Pulmonary artery endothelial cell (primary cell): Measurements from ENCODE around the gene SRGAP1. TPM values are rescaled to one million over a fixed set of nuclear protein-coding genes. Genes with fewer than 3 reads are reported as not detected.
A peak's percentile ranks its signal among the peaks of the same experiment; 100 is the strongest.
"Not testable (repeated sequence)": the region's sequence is repeated elsewhere in the genome, so short reads cannot be mapped to it uniquely, and the experiment has no call there.

Source experiments
- DNase-seq: peaks from one replicate; pipeline ENCODE4 v3.0.0-alpha.2; 2011; ENCODE audit warnings: low read depth, low spot score
- total RNA-seq: library from RNA; depleted of rRNA; stranded (reverse); fragments of >200 nt; gene quantifications from 2 replicates; pipeline ENCODE4 v1.2.3, GENCODE V29; 2014

SRGAP1 gene
- total RNA-seq, 1 donor from 2014 or later: 1.8 TPM

DNA sequence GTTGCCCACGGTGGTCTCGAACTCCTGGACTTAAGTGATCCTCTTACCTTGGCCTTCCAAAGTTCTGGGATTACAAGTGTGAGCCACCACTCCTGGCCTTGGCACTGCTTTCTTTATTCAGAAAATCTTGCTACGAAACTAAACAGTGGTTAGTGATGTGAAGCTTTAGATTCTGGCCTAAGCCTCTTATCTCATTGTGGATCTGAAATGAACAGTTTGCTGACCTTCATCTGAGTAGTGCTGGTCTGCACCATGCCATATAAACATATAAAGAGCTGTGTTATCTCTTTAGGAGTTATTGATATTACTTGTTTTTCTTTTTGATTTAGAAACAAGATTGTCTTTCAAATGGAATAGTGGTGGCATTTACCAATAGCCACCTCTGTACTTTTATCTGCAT lies 22.6 kb downstream of the SRGAP1 start:
- DNase-seq: no peak

DNA sequence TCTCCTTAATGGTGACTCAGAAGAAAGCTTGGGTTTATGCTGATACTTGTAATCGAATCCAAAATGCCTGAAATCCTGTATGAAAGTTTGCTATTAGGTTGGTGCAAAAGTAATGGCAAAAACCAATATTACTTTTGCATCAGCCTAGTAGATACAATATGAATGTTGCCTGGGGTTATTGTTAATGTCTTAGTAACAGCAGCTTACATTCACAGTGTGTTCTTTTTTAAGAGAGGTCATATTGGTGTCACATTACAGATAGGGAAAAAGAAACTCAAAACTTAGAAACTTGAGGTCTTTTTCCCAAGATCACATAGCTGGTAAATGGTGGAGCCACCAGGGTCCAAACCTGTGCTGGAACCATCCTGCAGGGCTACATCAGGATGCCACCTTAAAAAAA lies 25.2 kb downstream of the SRGAP1 start:
- DNase-seq: no peak

DNA sequence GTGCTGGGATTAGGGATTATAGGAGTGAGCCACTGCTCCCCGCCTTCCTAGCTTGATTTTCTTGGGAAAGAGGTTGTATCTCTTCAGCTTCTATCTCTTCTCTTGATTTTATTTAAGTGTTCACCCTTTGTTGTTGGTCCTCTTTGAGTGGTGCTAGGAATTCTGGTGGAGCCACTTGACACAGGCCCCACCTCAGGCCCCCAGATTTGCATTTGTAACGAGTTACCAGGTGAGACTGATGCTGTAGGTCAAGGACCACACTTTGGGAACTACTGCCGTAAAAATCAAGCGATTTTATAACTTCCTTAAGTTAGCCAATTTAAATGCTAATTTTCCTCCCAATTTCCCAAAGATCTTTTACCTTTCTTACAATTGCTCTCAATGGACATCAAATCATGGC lies 26.3 kb downstream of the SRGAP1 start:
- no peak for DNase-seq

DNA sequence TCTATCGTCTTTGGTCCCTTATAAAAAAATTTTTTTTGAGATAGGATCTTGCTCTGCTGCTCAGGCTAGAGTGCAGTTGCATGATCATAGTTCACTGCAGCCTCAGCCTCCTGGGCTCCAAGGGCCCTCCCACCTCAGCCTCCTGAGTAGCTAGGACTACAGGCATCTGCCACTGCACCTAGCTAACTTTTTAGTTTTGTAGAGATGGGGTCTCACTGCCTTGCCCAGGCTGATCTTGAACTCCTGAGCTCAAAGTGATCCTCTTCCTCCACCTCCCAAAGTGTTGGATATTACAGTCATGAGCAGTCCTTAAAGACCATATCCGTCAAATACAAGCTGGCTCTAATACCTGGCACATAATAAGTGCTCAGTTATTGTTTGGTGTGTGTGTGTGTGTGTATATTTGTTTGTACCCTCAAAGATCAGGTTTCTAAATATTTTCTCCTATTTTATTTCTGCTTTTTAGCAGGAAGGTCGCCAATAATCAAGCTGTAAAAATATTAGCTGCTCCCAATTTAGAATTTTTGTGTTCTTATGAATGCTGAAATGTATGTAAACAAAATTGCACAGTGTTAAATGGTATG lies 30.5 kb downstream of the SRGAP1 start:
- DNase-seq: no peak

DNA sequence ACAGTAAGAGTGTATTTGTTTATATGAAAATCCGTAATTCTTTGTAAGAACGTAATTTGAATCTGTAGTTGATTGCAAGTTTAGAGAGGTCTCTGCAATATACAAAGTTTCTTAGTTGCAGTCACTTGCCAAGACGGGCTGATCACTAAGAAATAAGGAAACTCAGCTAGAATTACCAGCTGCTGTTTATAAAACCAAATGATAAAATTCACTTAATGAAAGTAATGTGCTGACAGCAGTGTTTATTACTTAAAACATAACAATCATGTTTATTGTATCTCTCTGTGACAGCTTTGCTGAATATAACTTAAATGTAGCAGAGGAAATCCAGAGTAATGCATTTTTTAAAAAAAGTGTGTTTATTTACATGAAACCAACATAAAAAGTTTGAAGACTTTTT lies 31.2 kb downstream of the SRGAP1 start:
- DNase-seq: no peak

DNA sequence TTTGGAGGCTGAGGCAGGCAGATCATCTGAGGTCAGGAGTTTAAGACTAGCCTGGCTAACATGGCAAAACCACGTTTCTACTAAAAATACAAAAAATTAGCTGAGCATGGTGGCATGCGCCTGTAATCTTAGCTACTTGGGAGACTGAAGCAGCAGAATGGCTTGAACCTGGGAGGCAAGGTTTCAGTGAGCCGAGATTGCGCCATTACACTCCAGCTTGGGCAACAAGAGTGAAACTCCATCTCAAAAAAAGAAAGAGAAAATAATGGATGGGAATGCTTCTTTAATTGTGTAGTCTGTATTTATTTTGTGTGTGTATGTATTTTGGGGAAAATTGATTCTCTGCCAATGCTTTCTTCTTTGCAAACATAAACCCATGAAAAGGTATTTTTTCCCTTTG lies 32.5 kb downstream of the SRGAP1 start:
- no peak for DNase-seq

DNA sequence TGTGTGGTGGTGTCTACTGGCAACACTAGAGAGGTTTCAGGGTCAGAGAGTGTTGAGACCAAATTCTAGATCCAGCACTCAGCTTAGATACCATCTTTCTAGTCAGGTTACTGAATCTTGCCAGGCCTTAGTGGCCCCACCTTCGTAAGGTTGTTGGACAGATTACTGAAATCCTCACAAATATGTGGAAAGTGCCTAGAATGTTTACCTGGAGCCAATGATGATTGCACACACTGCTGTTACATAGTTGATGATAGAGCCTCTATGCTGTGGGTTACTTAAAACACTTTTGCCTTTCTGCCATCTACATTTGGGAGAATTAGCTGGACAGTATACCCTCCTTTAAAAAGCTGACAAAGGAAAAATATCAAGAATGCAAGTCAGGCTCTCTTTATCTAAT lies 33.2 kb downstream of the SRGAP1 start:
- no peak for DNase-seq

DNA sequence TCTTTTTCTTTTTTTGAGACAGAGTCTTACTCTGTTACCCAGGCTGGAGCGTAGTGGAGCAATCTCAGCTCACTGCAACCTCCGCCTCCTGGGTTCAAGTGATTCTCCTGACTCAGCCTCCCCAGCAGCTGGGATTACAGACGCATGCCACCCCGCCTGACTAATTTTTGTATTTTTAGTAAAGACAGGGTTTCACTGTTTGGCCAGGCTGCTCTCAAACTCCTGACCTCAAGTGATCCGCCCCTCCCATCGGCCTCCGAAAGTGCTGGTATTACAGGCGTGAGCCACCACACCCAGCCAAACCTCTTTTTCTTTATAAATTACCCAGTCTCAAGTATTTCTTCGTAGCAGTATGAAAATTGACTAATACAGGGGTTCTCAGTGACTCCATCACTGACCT lies 35.7 kb downstream of the SRGAP1 start:
- DNase-seq: not testable (repeated sequence)

DNA sequence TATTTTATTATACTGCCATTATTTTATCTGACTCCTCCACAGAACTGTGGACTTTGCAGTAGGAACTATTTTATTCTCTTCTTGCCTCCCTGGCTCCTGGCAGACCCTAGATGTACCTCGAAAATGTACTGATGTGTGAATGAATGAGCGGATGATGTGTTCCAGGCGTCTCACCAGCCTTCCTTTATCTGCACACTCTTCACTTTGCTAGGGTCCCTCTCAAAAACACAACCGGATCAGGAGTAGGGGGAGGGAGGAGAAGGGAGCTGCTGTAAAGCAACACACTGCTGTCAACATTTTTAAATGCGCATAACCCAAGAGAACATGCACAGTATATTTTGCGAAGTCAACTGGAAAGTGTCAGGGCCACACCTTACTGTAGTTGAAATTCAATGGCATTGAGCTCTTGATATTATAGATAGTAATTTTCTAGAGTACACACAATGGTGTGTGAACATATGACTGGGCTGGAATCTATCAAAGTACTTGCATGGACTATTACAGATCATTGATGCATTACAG lies 36.3 kb downstream of the SRGAP1 start:
- no peak for DNase-seq

DNA sequence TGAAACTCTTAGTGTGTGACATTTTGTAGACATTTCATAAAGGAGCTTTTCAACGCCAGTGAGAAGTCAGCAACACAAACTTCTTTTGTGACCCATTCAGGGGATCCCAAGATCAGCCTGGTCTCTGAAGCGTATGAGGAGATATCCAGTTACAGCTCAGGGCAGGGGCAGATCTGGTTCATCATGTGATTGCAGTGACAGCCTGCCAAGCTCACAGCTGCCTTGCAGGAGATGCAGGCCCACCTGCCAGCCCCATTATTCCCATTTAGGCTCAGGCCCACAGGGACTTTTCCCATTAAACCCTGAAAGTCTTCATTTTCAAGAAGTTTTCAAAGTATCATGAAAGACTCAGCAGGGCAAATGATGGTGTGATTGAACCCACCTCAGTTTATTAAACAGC lies 38.3 kb downstream of the SRGAP1 start:
- DNase-seq: no peak

DNA sequence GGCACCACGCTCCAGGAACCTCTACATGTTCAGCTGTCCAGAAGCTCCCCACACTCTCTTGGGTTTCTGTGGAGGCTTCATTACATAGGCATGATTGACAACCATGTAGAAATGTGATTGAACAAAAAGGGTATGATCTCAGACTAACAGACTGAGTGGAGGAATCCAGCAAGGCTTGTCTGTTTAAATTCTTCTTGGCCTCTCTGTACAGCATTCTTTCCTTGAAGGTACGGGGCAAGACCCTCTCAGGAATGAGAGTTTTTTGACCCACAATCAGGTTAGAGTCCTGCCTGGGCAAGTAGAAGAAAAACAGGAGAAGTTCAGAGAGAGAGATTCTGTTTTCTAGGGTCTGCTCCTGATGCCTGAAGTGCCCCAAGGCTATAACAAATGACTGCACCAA lies 40.9 kb downstream of the SRGAP1 start:
- DNase-seq: no peak

DNA sequence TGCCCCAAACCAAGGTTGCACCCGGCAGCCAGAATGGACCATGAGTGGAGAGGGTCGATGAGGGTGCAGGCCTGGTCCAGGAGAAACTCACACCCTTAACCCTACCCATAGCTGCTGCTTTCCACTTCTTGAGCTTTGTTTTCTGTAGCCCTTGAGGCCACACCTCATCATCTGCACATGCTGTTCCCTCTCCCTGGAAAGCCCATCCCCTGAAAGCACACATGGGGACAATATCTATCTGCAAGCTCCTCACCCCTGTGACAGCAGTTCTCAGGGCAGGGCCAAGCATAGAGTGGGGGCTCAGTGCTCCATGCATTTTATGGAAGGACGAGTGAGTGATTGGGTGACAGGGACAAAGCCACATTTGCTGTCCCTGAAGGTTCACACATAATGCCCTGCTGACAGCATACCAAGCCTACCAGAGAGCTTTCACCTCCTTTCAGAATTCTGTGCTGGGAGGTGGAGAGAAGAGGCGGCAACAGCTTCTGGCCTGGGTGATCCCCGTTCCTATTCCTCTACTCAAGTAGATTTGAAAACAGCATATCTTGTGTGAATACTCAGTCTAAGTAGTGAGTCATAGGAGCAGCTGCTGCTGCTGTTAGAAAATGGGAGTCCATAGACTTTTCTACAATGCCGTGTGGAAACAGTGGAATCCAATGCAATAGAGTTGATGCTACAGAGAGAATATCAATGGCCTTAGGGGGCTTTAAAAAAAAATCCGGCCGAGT lies 44.6 kb downstream of the SRGAP1 start:
- no peak for DNase-seq

DNA sequence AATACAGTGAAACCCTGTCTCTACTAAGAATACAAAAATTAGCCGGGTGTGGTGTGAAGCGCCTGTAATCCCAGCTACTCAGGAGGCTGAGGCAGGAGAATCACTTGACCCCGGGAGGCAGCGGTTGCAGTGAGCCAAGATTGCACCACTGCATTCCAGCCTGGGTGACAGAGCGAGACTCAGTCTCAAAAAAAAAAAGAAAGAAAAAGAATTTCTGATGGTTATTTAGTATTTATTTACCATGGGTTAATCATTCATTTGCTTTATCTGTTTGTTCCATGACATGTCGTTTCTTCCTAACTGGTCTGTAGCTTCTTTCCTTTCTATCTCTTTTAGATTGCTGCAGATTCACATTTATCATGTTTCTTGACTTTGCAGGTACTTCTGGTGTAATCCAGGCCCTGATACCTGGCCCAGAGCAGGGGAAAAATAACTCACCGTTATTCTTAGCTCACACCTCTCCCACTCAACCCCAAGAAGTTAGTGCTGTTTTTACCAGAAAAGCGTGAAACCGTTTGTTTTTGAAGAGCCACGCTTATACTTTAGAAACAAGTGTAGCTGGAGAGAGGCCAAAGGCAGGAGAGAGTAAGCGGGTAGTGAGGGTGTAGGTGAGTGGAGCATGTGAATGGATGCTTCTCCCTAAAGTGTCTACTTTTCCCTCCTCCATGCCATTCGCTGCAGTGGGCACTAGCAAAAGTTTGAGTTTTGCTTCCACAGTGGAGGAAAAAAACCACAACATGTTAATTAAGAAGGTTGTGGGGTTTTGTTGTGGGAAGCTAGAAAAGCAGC lies 45.4 kb downstream of the SRGAP1 start:
- DNase-seq: no peak

DNA sequence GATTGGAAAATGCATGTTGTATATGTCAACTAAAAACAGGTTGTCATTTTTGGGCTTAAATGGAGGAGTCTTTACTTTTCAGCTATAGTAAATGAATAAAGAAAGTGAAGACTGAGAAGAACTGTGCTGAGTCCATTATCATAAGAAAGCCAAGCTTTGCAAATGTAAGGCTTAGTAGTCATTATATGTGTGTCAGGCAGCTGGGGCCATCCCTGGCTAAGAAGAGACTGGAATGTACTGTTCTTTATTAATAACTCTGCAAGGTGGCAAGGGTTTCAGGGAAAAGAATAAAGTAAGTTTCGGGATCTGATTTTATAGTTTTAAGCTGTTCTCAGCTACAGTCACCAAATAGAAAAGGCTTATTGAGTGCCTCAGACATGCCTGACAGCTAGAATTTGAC lies 48.7 kb downstream of the SRGAP1 start:
- no peak for DNase-seq

DNA sequence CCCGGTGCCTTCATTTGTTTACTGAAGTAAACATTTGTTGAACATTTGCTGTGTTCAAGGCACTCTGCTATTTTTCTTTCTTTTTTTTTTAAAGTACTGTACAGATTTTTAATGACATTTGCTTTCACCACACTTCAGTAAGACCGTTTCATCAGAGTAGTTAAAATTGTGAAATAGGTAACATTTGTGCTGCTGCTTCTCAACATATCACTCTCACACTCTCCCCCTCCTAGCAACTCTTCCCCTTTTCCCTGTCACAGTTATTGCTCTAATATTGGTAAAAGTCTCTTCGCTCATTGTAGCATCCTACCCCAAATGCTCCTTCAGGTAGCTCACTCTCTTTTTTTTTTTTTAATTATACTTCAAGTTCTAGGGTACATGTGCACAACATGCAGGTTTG lies 49.6 kb downstream of the SRGAP1 start:
- no peak for DNase-seq

DNA sequence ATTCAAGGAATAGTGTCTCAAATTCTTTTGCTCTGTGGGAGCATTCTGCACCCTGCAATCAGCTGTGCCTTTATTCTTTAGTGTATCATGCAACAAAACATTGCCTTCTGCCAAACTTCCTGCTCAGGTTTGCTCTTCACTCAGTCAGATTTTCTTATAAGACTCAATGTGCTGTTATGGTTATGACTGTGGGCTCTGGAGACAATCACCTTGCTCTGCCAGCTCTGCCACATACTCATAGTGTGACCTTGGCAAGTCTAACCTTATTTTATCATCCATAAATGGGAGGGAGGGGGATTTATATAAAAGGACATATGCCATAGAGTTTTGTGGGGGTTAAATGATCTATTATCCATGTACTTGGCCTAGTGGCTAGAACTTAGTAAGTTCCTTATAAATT lies 51.3 kb downstream of the SRGAP1 start:
- no peak for DNase-seq

DNA sequence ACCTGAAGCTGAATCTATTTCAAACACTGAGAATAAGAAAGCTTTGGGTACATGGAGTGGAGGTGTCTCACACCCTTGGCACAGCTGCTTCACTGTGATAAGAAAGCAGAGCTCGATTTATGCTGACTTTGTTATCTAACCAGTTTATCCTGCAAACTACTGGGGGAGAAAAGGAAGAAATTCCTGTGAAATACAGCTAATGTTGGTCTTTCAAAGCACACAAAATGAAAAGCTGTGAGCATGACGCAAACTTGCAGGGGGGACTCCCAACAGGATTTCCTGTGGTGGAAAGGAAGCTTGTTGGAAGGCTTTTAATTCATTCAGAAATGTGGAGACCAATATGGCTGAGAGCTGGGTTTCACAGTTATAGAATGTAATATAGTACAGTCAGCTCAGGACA lies 53.4 kb downstream of the SRGAP1 start:
- peak; percentile 62 for DNase-seq

DNA sequence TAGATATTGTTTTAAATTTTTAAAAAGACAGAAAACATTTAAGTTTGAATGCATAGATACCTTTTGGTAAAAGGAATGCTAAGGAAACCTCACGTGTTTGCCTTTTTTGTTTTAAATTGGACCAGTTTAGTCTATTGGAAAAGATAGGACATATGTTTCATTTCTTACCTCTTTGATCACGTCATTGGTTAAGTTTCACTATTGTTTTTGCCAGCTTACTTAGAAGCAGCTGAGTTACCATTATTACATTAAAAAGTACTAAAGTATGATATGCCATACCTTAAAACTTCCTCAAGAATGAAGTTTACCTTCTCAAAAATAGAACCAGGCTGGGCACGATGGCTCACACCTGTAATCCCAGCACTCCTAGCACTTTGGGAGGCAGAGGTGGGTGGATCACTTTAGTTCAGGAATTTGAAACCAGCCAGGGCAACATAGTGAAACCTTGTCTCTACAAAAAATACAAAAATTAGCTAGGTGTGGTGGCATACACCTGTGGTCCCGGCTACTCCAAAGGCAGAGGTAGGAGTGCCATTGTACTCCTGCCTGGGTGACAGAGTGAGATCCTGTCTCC lies 54.4 kb downstream of the SRGAP1 start:
- no peak for DNase-seq

DNA sequence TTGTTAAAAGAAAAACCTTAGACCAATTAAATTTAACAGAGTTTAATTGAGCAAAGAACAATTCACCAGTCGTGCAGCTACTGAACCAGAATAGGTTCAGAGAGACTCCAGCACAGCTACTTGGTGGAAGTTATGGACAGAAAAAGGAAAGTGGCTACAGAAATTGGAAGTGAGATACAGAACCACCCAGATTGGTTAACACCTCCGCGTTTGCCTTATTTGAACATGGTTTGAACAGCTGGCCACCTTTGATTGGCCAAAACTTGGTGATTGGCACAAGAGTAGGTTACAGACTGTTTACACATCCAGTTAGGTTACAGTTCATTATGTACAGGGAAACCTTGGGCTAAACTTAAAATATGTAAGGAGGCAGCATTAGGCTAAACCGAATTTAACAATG lies 54.9 kb downstream of the SRGAP1 start:
- DNase-seq: no peak

DNA sequence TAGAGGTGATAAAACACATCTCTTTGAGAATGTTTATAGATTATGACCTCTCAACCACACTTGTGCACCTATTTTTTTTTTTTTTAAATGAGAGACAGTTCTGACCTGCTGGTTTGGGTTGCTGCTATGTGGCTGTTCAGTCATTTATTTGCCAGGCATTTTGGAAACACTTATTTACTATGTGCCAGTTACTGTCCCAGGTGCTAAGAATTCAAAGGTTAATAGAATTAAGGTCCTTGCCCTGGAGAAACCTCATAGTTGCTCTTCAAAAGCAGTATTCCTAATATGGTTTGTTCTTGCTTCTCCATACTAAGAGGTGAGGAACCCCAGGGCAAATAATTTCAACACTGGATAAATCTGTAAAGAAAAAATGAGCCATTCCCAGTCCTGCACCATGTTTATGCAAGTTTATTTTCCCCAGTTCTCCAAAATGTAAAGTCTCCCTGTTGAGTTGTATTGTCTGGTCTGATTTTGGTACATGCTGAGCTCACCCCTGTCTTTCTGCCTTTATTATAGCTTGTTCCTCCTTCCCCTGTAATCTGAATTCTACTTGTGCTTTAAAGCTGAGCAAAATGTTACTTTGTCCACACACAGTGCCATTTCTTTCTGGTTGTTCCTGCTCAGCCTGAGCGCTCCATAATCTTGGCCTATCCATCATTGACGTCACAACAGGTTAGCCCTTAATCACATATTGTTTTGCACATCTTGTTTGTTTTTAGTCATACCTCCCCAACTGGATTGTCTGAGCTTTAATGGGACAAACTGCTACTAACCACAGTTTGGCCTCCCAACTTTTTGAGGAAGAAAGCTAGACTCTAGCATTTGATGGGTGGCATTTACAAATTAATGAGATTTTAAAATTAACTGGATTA lies 56.7 kb downstream of the SRGAP1 start:
- no peak for DNase-seq

DNA sequence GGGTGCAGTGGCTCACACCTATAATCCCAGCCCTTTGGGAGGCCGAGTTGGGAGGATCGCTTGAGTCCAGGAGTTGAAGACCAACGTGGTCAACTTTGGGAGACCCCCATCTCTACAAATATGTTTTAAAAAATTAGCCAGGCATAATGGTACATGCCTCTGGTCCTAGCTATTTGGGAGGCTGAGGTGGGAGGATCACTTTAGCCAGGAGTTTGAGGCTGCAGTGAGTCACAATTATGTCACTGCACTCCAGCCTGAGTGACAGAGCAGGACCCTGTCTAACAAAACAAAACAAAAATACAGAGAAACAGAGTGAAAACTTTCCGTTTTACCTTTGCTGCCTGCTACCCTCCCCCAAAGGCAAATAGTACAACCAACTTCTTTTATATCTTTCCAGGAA lies 60.2 kb downstream of the SRGAP1 start:
- no peak for DNase-seq
